Neural cell (in vitro differentiated cells): ENCODE results near the gene AIFM1. TPM values are rescaled to one million over a fixed set of nuclear protein-coding genes. Genes with fewer than 3 reads are reported as not detected.

Experiments used
- H2AFZ ChIP-seq: fragments of 200-600, 300-800 bp; sonication (generic), shearing (Covaris generic); 2 replicates; pipeline ENCODE4 v1.6.0; 2014; ENCODE audit warnings: low read depth, mild to moderate bottlenecking, antibody characterized with exemption, low read length, moderate library complexity
- H3F3A ChIP-seq: fragments of 200-600 bp; shearing (Covaris generic); 2 replicates; pipeline ENCODE4 v1.6.1; 2016; ENCODE audit warnings: mild to moderate bottlenecking, moderate library complexity, mixed read lengths, antibody characterized with exemption, low read length; ENCODE audit not compliant: insufficient read depth, poor library complexity, severe bottlenecking
- H3K27ac ChIP-seq: fragments of 200-600, 300-800 bp; sonication (generic), shearing (Covaris generic); 2 replicates; pipeline ENCODE4 v1.5.1; 2014; ENCODE audit warnings: mild to moderate bottlenecking, low read length, moderate library complexity
- H3K27me3 ChIP-seq: fragments of 300-800, 200-600 bp; sonication (generic), shearing (Covaris generic); 2 replicates; pipeline ENCODE4 v1.6.0; 2014; ENCODE audit warnings: mild to moderate bottlenecking, low read depth, low read length, moderate library complexity; ENCODE audit not compliant: insufficient read depth
- H3K36me3 ChIP-seq: fragments of 300-800, 200-600 bp; sonication (generic), shearing (Covaris generic); 2 replicates; pipeline ENCODE4 v1.5.1; 2014; ENCODE audit warnings: mild to moderate bottlenecking, antibody characterized with exemption, low read length, moderate library complexity; ENCODE audit not compliant: insufficient read depth
- H3K4me2 ChIP-seq: fragments of 300-800, 200-600 bp; sonication (generic), shearing (Covaris generic); 2 replicates; pipeline ENCODE4 v1.6.0; 2014; ENCODE audit warnings: mild to moderate bottlenecking, low read length
- H3K4me3 ChIP-seq: fragments of 300-800, 200-600 bp; sonication (generic), shearing (Covaris generic); 2 replicates; pipeline ENCODE4 v1.5.1; 2014; ENCODE audit warnings: mild to moderate bottlenecking, low read length, moderate library complexity
- H3K79me2 ChIP-seq: fragments of 200-600 bp; shearing (Covaris generic); replicated peaks from 2 replicates; pipeline ENCODE4 v1.6.0; 2014; ENCODE audit warnings: mild to moderate bottlenecking, low read length, moderate library complexity; ENCODE audit not compliant: insufficient read depth
- H3K9ac ChIP-seq: fragments of 300-800, 200-600 bp; sonication (generic), shearing (Covaris generic); 2 replicates; pipeline ENCODE4 v1.6.1; 2016; ENCODE audit warnings: mild to moderate bottlenecking, low read length, mixed read lengths
- H3K9me2 ChIP-seq: fragments of 200-600 bp; shearing (Covaris generic); 2 replicates; pipeline ENCODE4 v1.6.1; 2016; ENCODE audit warnings: mild to moderate bottlenecking, low read length, mixed read lengths; ENCODE audit not compliant: insufficient read depth
- H3K9me3 ChIP-seq: fragments of 200-600, 300-800 bp; sonication (generic), shearing (Covaris generic); 2 replicates; pipeline ENCODE4 v1.6.1; 2016; ENCODE audit warnings: mild to moderate bottlenecking, mixed run types, low read length, moderate library complexity, mixed read lengths
- H4K20me1 ChIP-seq: fragments of 200-600 bp; shearing (Covaris generic); 2 replicates; pipeline ENCODE4 v1.6.1; 2016; ENCODE audit warnings: mild to moderate bottlenecking, mixed run types; ENCODE audit not compliant: insufficient read depth
- EP300 ChIP-seq: fragments of 450-650 bp; conservative IDR thresholded peaks from 2 replicates; pipeline ENCODE4 v1.6.1; 2014; ENCODE audit warnings: antibody characterized with exemption, mild to moderate bottlenecking, moderate library complexity; ENCODE audit not compliant: poor library complexity, severe bottlenecking
- EZH2 ChIP-seq: fragments of 200-600, 300-800 bp; shearing (Covaris generic), sonication (generic); IDR thresholded peaks from 2 replicates; pipeline ENCODE4 v1.6.1; 2014; ENCODE audit warnings: antibody characterized with exemption, low read length, borderline replicate concordance, mild to moderate bottlenecking; ENCODE audit not compliant: insufficient read depth, poor library complexity, severe bottlenecking
- MXI1 ChIP-seq: fragments of 450-650 bp; conservative IDR thresholded peaks from 2 replicates; pipeline ENCODE4 v1.6.1; 2014; ENCODE audit warnings: antibody characterized with exemption, mild to moderate bottlenecking; ENCODE audit not compliant: poor library complexity, severe bottlenecking
- POLR2AphosphoS5 ChIP-seq: IDR thresholded peaks from 2 replicates; pipeline ENCODE4 v1.6.1; 2012
- RAD21 ChIP-seq: fragments of 450-650 bp; conservative IDR thresholded peaks from 2 replicates; pipeline ENCODE4 v1.6.1; 2014; ENCODE audit warnings: antibody characterized with exemption, mild to moderate bottlenecking, moderate library complexity
- SMC3 ChIP-seq: fragments of 450-650 bp; conservative IDR thresholded peaks from 2 replicates; pipeline ENCODE4 v1.6.1; 2014; ENCODE audit warnings: antibody characterized with exemption, mild to moderate bottlenecking, moderate library complexity; ENCODE audit not compliant: poor library complexity
- TAF1 ChIP-seq: IDR thresholded peaks from 2 replicates; pipeline ENCODE4 v1.6.1; 2012; ENCODE audit warnings: low read depth
- polyA plus RNA-seq: library from polyadenylated mRNA; depleted of rRNA; stranded (reverse); fragments of >200 nt; gene quantifications from 2 replicates; pipeline ENCODE4 v1.2.3, GENCODE V29; 2014
- TF ChIP-seq, protein P1 (sequence below): fragments of 450-650 bp; IDR thresholded peaks from 2 replicates; pipeline ENCODE4 v1.5.1; 2014; ENCODE audit warnings: antibody characterized with exemption, mild to moderate bottlenecking, moderate library complexity; ENCODE audit not compliant: poor library complexity, severe bottlenecking
- TF ChIP-seq, protein P2 (sequence below): IDR thresholded peaks from 2 replicates; pipeline ENCODE4 v1.6.1; 2012; ENCODE audit warnings: borderline replicate concordance

Gene AIFM1
- polyA plus RNA-seq, 1 donor from 2014 or later = 24.3 TPM

DNA sequence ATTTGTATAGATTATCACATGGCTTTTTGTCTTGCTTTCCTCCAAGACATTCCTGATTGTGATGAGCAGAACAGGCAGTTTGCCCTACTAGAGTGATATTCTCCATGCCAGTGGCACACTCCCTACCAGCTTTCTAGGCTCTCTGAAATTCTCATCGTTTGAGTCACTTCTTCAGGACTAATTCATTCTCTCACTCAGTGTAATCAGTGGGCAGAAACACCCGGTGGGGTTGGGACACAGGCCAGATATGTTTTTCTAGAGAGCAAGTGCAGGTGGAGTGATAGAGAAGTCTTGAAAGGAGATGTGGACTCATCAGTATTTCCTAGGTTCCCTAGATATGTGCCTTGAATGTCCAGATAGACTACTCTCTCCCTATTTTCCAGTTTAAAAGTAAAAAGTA is 19.2 kb upstream of the AIFM1 start:
- Histone ChIP-seq H3K79me2 (no peaks in the 10 kb centered on the region), H3K4me3 (no peak overlapping the region), H3F3A (no peaks in the 10 kb centered on the region), H3K27me3 (no peaks in the 10 kb centered on the region), H3K36me3 (no peaks in the 10 kb centered on the region), H3K4me2 (no peak overlapping the region), H3K9me2 (no peaks in the 10 kb centered on the region), H3K9ac (no peak overlapping the region), H3K9me3 (no peaks in the 10 kb centered on the region), H3K27ac (no peak overlapping the region), H2AFZ (no peak overlapping the region), H4K20me1 (no peaks in the 10 kb centered on the region)
- TF ChIP-seq EP300 (no peak), RAD21 (no peak), POLR2AphosphoS5 (no peak), EZH2 (no peak), TAF1 (no peak), SMC3 (no peak), MXI1 (no peak)
- TF ChIP-seq, protein P1, sequence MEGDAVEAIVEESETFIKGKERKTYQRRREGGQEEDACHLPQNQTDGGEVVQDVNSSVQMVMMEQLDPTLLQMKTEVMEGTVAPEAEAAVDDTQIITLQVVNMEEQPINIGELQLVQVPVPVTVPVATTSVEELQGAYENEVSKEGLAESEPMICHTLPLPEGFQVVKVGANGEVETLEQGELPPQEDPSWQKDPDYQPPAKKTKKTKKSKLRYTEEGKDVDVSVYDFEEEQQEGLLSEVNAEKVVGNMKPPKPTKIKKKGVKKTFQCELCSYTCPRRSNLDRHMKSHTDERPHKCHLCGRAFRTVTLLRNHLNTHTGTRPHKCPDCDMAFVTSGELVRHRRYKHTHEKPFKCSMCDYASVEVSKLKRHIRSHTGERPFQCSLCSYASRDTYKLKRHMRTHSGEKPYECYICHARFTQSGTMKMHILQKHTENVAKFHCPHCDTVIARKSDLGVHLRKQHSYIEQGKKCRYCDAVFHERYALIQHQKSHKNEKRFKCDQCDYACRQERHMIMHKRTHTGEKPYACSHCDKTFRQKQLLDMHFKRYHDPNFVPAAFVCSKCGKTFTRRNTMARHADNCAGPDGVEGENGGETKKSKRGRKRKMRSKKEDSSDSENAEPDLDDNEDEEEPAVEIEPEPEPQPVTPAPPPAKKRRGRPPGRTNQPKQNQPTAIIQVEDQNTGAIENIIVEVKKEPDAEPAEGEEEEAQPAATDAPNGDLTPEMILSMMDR = no peak
- TF ChIP-seq, protein P2, sequence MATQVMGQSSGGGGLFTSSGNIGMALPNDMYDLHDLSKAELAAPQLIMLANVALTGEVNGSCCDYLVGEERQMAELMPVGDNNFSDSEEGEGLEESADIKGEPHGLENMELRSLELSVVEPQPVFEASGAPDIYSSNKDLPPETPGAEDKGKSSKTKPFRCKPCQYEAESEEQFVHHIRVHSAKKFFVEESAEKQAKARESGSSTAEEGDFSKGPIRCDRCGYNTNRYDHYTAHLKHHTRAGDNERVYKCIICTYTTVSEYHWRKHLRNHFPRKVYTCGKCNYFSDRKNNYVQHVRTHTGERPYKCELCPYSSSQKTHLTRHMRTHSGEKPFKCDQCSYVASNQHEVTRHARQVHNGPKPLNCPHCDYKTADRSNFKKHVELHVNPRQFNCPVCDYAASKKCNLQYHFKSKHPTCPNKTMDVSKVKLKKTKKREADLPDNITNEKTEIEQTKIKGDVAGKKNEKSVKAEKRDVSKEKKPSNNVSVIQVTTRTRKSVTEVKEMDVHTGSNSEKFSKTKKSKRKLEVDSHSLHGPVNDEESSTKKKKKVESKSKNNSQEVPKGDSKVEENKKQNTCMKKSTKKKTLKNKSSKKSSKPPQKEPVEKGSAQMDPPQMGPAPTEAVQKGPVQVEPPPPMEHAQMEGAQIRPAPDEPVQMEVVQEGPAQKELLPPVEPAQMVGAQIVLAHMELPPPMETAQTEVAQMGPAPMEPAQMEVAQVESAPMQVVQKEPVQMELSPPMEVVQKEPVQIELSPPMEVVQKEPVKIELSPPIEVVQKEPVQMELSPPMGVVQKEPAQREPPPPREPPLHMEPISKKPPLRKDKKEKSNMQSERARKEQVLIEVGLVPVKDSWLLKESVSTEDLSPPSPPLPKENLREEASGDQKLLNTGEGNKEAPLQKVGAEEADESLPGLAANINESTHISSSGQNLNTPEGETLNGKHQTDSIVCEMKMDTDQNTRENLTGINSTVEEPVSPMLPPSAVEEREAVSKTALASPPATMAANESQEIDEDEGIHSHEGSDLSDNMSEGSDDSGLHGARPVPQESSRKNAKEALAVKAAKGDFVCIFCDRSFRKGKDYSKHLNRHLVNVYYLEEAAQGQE = no peak

DNA sequence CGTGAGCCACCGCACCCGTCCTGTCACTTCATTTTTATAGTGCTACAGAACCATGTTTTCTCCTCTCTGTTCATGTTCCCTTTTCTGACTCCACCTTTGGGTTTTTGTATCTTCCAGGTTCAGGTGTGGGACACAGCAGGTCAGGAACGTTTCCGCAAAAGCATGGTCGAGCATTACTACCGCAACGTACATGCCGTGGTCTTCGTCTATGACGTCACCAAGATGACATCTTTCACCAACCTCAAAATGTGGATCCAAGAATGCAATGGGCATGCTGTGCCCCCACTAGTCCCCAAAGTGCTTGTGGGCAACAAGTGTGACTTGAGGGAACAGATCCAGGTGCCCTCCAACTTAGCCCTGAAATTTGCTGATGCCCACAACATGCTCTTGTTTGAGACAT is 18.5 kb upstream of the AIFM1 start:
- Histone ChIP-seq H3K27me3 (no peaks in the 10 kb centered on the region), H3K9me2 (no peaks in the 10 kb centered on the region), H4K20me1 (no peaks in the 10 kb centered on the region)

More for the DNA sequence above, 18.5 kb upstream of the AIFM1 start:
- Histone ChIP-seq H3K9me3 (no peaks in the 10 kb centered on the region), H3K9ac (no peak overlapping the region), H3K36me3 (no peaks in the 10 kb centered on the region), H3K4me3 (no peak overlapping the region), H3F3A (no peaks in the 10 kb centered on the region), H3K4me2 (no peak overlapping the region), H3K27ac (no peak overlapping the region), H2AFZ (no peak overlapping the region), H3K79me2 (no peaks in the 10 kb centered on the region)
- no peak for TF ChIP-seq EZH2
- TF ChIP-seq SMC3 = no peak
- TF ChIP-seq POLR2AphosphoS5 = no peak
- no peak for TF ChIP-seq TAF1
- TF ChIP-seq EP300 = no peak
- TF ChIP-seq, protein P1 = no peak
- no peak for TF ChIP-seq RAD21
- TF ChIP-seq, protein P2 = no peak
- no peak for TF ChIP-seq MXI1
